SK-N-MC (cell line): Measurements from ENCODE around the gene TBX2.

ENCODE experiments used
- EZH2 ChIP-seq: fragments of 200-600 bp; sonication (generic); IDR thresholded peaks from one replicate; pipeline ENCODE4 v1.6.1; 2017; ENCODE audit warnings: antibody characterized with exemption
- FOXP2 ChIP-seq: optimal IDR thresholded peaks from 2 replicates; pipeline ENCODE3; 2011; ENCODE audit warnings: mild to moderate bottlenecking, moderate library complexity; ENCODE audit not compliant: insufficient read depth; ENCODE audit errors: extremely low read length, control extremely low read depth
- POLR2AphosphoS5 ChIP-seq: IDR thresholded peaks from 2 replicates; pipeline ENCODE4 v1.6.1; 2012; ENCODE audit warnings: mild to moderate bottlenecking, low read depth, low read length, borderline replicate concordance

DNA sequence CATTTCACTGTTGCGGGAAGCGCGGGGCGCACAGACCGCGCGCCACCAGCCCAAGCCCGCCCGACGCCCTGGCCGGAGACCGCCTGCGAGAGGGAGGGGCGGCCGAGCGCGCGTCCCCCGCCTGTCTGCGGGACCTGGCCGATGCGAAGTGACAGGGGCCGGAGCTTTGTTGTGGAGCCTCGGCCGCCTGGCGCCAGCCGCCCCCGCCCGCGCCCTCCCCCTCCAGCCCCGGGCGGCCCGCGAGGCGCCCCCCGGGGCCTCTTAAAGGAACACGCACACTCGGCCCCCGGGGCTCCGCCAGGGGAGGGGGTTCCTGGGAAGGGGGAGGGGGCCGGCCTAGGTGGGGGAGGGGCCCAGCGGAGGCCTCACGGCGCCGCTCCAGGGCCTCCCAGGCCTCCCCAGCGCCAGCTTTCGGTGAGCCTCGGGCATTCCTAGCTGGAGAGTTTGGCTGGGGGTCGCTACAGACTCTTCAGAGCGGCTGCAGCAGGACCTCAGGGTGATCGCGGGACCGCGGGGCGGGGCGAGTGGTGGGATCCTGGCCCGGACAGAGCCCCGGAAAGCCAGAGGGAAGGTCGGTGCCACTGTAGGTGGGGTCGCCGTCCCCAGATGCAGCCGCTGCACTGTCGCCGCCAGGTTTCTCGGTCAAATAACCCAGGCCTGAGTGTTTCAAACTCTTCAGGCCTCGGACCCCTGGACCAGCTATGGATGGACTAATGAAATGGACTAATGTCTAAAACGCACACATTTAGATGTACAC, 2.4 kb upstream of the TBX2 start:
- TF ChIP-seq EZH2 (no peak), POLR2AphosphoS5 (no peak), FOXP2 (no peak)
